Left forelimb (tissue), 1 donor: ENCODE data around the gene IRF1.

Experiments
- DNase-seq: peaks from one replicate; pipeline ENCODE4 v3.0.0-alpha.2; 2018; ENCODE audit warnings: low spot score

IRF1 gene

GRCh38 chr5:132474881-132475496 is 15.6 kb downstream of the IRF1 start:
- no peak for DNase-seq

- no peak for DNase-seq
Measured at GRCh38 chr5:132474131-132474723, 16.3 kb downstream of the IRF1 start.

- no peak for DNase-seq
Measured at GRCh38 chr5:132473668-132474067, 16.9 kb downstream of the IRF1 start.

GRCh38 chr5:132473019-132473531 is 17.5 kb downstream of the IRF1 start:
- no peak for DNase-seq

- no peak for DNase-seq
Measured at GRCh38 chr5:132472431-132472830, 18.1 kb downstream of the IRF1 start.

GRCh38 chr5:132471944-132472343 is 18.6 kb downstream of the IRF1 start:
- no peak for DNase-seq

GRCh38 chr5:132471151-132471907 is 19.2 kb downstream of the IRF1 start:
- no peak for DNase-seq

- DNase-seq, result no peak
Measured at GRCh38 chr5:132470596-132470995, 20.0 kb downstream of the IRF1 start.

GRCh38 chr5:132470010-132470392 is 20.6 kb downstream of the IRF1 start:
- no peak for DNase-seq

GRCh38 chr5:132469380-132470009 is 21.1 kb downstream of the IRF1 start:
- DNase-seq, result no peak

- DNase-seq, result no peak
Measured at GRCh38 chr5:132468656-132469379, 21.8 kb downstream of the IRF1 start.

- no peak for DNase-seq
Measured at GRCh38 chr5:132467287-132467984, 23.1 kb downstream of the IRF1 start.

GRCh38 chr5:132466433-132467286 is 23.9 kb downstream of the IRF1 start:
- DNase-seq, result no peak

GRCh38 chr5:132465059-132465707 is 25.4 kb downstream of the IRF1 start:
- DNase-seq, result no peak

GRCh38 chr5:132464156-132464939 is 26.2 kb downstream of the IRF1 start:
- DNase-seq, result no peak

GRCh38 chr5:132463811-132464155 is 26.8 kb downstream of the IRF1 start:
- DNase-seq, result no peak

GRCh38 chr5:132462856-132463745 is 27.5 kb downstream of the IRF1 start:
- no peak for DNase-seq

GRCh38 chr5:132462333-132462732 is 28.2 kb downstream of the IRF1 start:
- DNase-seq, result no peak
